ENCODE data around the gene SHTN1. TPM values are rescaled to one million over a fixed set of nuclear protein-coding genes. Genes with fewer than 3 reads are reported as not detected.

Gene SHTN1
- total RNA-seq, 1 experiment from 2014 or later = not detected

Small RNA genes within 50 kb of the gene (small RNA-seq; reads per million reads assigned to genes)
- not detected for gene AC012308.1

Other genes with a start within 250 kb of the SHTN1 start
- not detected in 2 replicates for gene ENO4, start 155.7 kb downstream of the SHTN1 start, total RNA-seq (2014; rRNA removed; shearing (Covaris generic); ENCODE audit: low replicate concordance)
- gene VAX1, start 133.1 kb upstream of the SHTN1 start, total RNA-seq (2014; rRNA removed; shearing (Covaris generic); ENCODE audit: low replicate concordance) = not detected in 2 replicates
- gene KCNK18, start 192.3 kb upstream of the SHTN1 start, total RNA-seq (2014; rRNA removed; shearing (Covaris generic); ENCODE audit: low replicate concordance) = not detected in 2 replicates
- 0.04 TPM in 1 of 2 replicates, not detected in the other for gene SLC18A2, start 235.9 kb upstream of the SHTN1 start, total RNA-seq (2014; rRNA removed; shearing (Covaris generic); ENCODE audit: low replicate concordance)